ENCODE measurements around the gene COX19. TPM values are rescaled to one million over a fixed set of nuclear protein-coding genes. Genes with fewer than 3 reads are reported as not detected.
A peak's percentile ranks its signal among the peaks of the same experiment; 100 is the strongest.

The COX19 gene
- total and polyA plus RNA-seq, 2 of the 13 experiments (the other 11 are each of a cell fraction or from before 2014, with no cell fraction given) = 11.5 to 21.7 TPM

- TF ChIP-seq ZBTB40 (IDR thresholded peaks at IDR 0.05) (no peak), ZBTB40 (CRISPR knock-in tag; IDR thresholded peaks at IDR 0.05) (no peak), BORCS8-MEF2B (CRISPR knock-in tag; IDR thresholded peaks at IDR 0.05) (peak; percentile 34; the same call in 1 of the 2 replicates), CEBPZ (IDR thresholded peaks at IDR 0.05; ENCODE audit: low read length) (no peak), ZNF18 (CRISPR knock-in tag; IDR thresholded peaks at IDR 0.05; ENCODE audit: insufficient replicate concordance) (no peak), IRF2 (CRISPR knock-in tag; IDR thresholded peaks at IDR 0.05) (peak; percentile 27; the same call in 1 of the 2 replicates), ZBTB44 (CRISPR knock-in tag; IDR thresholded peaks at IDR 0.05) (no peak), GATAD2A (CRISPR knock-in tag; IDR thresholded peaks at IDR 0.05) (peak; percentile 40; the same call in 1 of the 2 replicates), MTF1 (CRISPR knock-in tag; IDR thresholded peaks at IDR 0.05) (no peak), CENPBD1 (CRISPR knock-in tag; IDR thresholded peaks at IDR 0.05; ENCODE audit: borderline replicate concordance, low read depth) (no peak)
These were observed 11.9 kb downstream of the COX19 start (continued) for GRCh38 chr7:963236-964078.
